Epithelial cell of prostate (primary cell): ENCODE measurements around the gene CINP.

ENCODE experiments used
- DNase-seq: peaks from one replicate; pipeline ENCODE4 v3.0.0-alpha.2; 2011; ENCODE audit warnings: low read depth, low spot score
- H3K27ac ChIP-seq: fragments of 450-650 bp; 2 replicates; pipeline ENCODE4 v1.5.1; 2017; ENCODE audit warnings: mild to moderate bottlenecking

CINP gene

GRCh38 chr14:102362545-102363181 is at the start of gene CINP, which contains the start of gene TECPR2:
TSS of gene CINP (minus strand) at chr14:102362890. CDS start at chr14:102362851, 39 bp downstream.
TSS of gene TECPR2 (plus strand) at chr14:102362941. CDS start at chr14:102376722, 13,781 bp downstream.
- H3K27ac ChIP-seq, result peak within 1 kb of the TSS; percentile 92
- DNase-seq, result peak; percentile 69

GRCh38 chr14:102408724-102409123 is 46.0 kb upstream of the CINP start:
- no peak for DNase-seq
- H3K27ac ChIP-seq, result no peak overlapping the region

- H3K27ac ChIP-seq, result no peak overlapping the region
- DNase-seq, result no peak
Measured at GRCh38 chr14:102407258-102407657, 44.6 kb upstream of the CINP start.

GRCh38 chr14:102403028-102403427 is 40.3 kb upstream of the CINP start:
- no peak overlapping the region for H3K27ac ChIP-seq
- no peak for DNase-seq

- H3K27ac ChIP-seq, result no peak overlapping the region
- no peak for DNase-seq
Measured at GRCh38 chr14:102396521-102396920, 33.8 kb upstream of the CINP start.

GRCh38 chr14:102394717-102395375 is 32.2 kb upstream of the CINP start:
- H3K27ac ChIP-seq, result no peak overlapping the region
- no peak for DNase-seq

GRCh38 chr14:102392506-102392905 is 29.8 kb upstream of the CINP start:
- DNase-seq, result no peak
- H3K27ac ChIP-seq, result no peak overlapping the region

GRCh38 chr14:102390064-102390855 is 27.6 kb upstream of the CINP start:
- H3K27ac ChIP-seq, result no peak overlapping the region
- DNase-seq, result no peak

GRCh38 chr14:102389246-102389645 is 26.6 kb upstream of the CINP start:
- H3K27ac ChIP-seq, result no peak overlapping the region
- DNase-seq, result no peak

GRCh38 chr14:102387086-102387485 is 24.4 kb upstream of the CINP start:
- H3K27ac ChIP-seq, result no peak overlapping the region

GRCh38 chr14:102378830-102379229 is 16.1 kb upstream of the CINP start:
- DNase-seq, result no peak
- no peak overlapping the region for H3K27ac ChIP-seq

More at GRCh38 chr14:102387086-102387485, 24.4 kb upstream of the CINP start:
- DNase-seq, result no peak

- H3K27ac ChIP-seq, result no peak overlapping the region
- DNase-seq, result no peak
Measured at GRCh38 chr14:102377696-102378095, 15.0 kb upstream of the CINP start.

GRCh38 chr14:102375119-102375518 is 12.4 kb upstream of the CINP start:
- no peak overlapping the region for H3K27ac ChIP-seq
- no peak for DNase-seq

- DNase-seq, result no peak
- no peak overlapping the region for H3K27ac ChIP-seq
Measured at GRCh38 chr14:102374264-102374663, 11.6 kb upstream of the CINP start.

GRCh38 chr14:102373110-102373509 is 10.4 kb upstream of the CINP start:
- no peak overlapping the region for H3K27ac ChIP-seq

GRCh38 chr14:102371361-102371760 is 8.7 kb upstream of the CINP start:
- DNase-seq, result no peak

More at GRCh38 chr14:102373110-102373509, 10.4 kb upstream of the CINP start:
- no peak for DNase-seq

GRCh38 chr14:102370305-102370809 is 7.7 kb upstream of the CINP start:
- H3K27ac ChIP-seq, result no peak overlapping the region
- no peak for DNase-seq

More at GRCh38 chr14:102371361-102371760, 8.7 kb upstream of the CINP start:
- H3K27ac ChIP-seq, result no peak overlapping the region

- H3K27ac ChIP-seq, result peak overlapping the region; percentile 92
- DNase-seq, result no peak
Measured at GRCh38 chr14:102363182-102363943, 673 bp upstream of the CINP start.

- peak overlapping the region; percentile 92 for H3K27ac ChIP-seq
- no peak for DNase-seq
Measured at GRCh38 chr14:102362084-102362483, 606 bp downstream of the CINP start.

GRCh38 chr14:102360388-102360787 is 2.3 kb downstream of the CINP start:
- no peak overlapping the region for H3K27ac ChIP-seq
- no peak for DNase-seq
